HepG2 (cell line): ENCODE results near the gene PLPPR2. TPM values are rescaled to one million over a fixed set of nuclear protein-coding genes. Genes with fewer than 3 reads are reported as not detected.

ENCODE experiments used
- BRD4 ChIP-seq: sonication (generic); formaldehyde crosslinking; IDR thresholded peaks from 2 replicates; pipeline ENCODE4 v1.4.0; 2020; ENCODE audit warnings: missing genetic modification reagents
- GTF3A ChIP-seq: sonication (generic); formaldehyde crosslinking; conservative IDR thresholded peaks from 2 replicates; pipeline ENCODE4 v1.4.0; 2020; ENCODE audit warnings: mild to moderate bottlenecking, missing genetic modification reagents
- KLF13 ChIP-seq: sonication (generic); formaldehyde crosslinking; IDR thresholded peaks from 2 replicates; pipeline ENCODE4 v1.4.0; 2020; ENCODE audit warnings: mild to moderate bottlenecking, missing genetic modification reagents
- NBN ChIP-seq: fragments of 450-650 bp; conservative IDR thresholded peaks from 2 replicates; pipeline ENCODE4 v1.6.1; 2017
- NCOA2 ChIP-seq: sonication (generic); formaldehyde crosslinking; IDR thresholded peaks from 2 replicates; pipeline ENCODE4 v1.8.0; 2022; ENCODE audit warnings: inconsistent platforms
- NFE2L1 ChIP-seq: sonication (generic); formaldehyde crosslinking; IDR thresholded peaks from 2 replicates; pipeline ENCODE4 v1.4.0; 2020; ENCODE audit warnings: missing genetic modification reagents, mild to moderate bottlenecking, borderline replicate concordance
- NONO ChIP-seq, 2 experiments: fragments of 450-650 bp in 1 of 2; sonication (generic) in 1 of 2; formaldehyde crosslinking in 1 of 2; IDR thresholded peaks in 1 of 2; conservative IDR thresholded peaks in 1 of 2; 2 replicates each; pipeline versions ENCODE4 v1.6.1 to v1.8.0; 2017 to 2022; ENCODE audit warnings: mild to moderate bottlenecking in 1 of 2, missing genetic modification reagents in 1 of 2, moderate library complexity in 1 of 2
- POLR2G ChIP-seq: fragments of 200-400 bp; formaldehyde crosslinking; IDR thresholded peaks from 2 replicates; pipeline ENCODE4 v1.6.1; 2018; ENCODE audit warnings: mild to moderate bottlenecking, low read depth, low read length, moderate library complexity
- SMYD3 ChIP-seq: sonication (generic); formaldehyde crosslinking; IDR thresholded peaks from 2 replicates; pipeline ENCODE4 v1.8.1; 2023; ENCODE audit warnings: mild to moderate bottlenecking, missing genetic modification reagents
- ZBTB21 ChIP-seq: sonication (generic); formaldehyde crosslinking; IDR thresholded peaks from 2 replicates; pipeline ENCODE4 v1.4.0; 2020; ENCODE audit warnings: missing genetic modification reagents
- ZBTB8A ChIP-seq: sonication (generic); formaldehyde crosslinking; IDR thresholded peaks from 2 replicates; pipeline ENCODE4 v1.4.0; 2020; ENCODE audit warnings: mild to moderate bottlenecking, low read depth, missing genetic modification reagents, borderline replicate concordance
- ZFP82 ChIP-seq: sonication (generic); formaldehyde crosslinking; IDR thresholded peaks from 2 replicates; pipeline ENCODE4 v1.5.1; 2020; ENCODE audit warnings: mild to moderate bottlenecking, missing genetic modification reagents, borderline replicate concordance
- ZKSCAN8 ChIP-seq: IDR thresholded peaks from 2 replicates; pipeline ENCODE4 v1.6.1; 2016; ENCODE audit warnings: borderline replicate concordance, missing genetic modification reagents, missing compliant biosample characterization
- ZNF225 ChIP-seq: sonication (generic); formaldehyde crosslinking; IDR thresholded peaks from 2 replicates; pipeline ENCODE4 v1.4.0; 2020; ENCODE audit warnings: mild to moderate bottlenecking, missing genetic modification reagents
- ZNF318 ChIP-seq: sonication (generic); formaldehyde crosslinking; IDR thresholded peaks from 2 replicates; pipeline ENCODE4 v1.4.0; 2020; ENCODE audit warnings: mild to moderate bottlenecking, missing genetic modification reagents
- ZNF547 ChIP-seq: sonication (generic); formaldehyde crosslinking; IDR thresholded peaks from 2 replicates; pipeline ENCODE4 v1.5.1; 2020; ENCODE audit warnings: mild to moderate bottlenecking, missing genetic modification reagents
- ZNF562 ChIP-seq: sonication (generic); formaldehyde crosslinking; IDR thresholded peaks from 2 replicates; pipeline ENCODE4 v1.8.0; 2022; ENCODE audit warnings: missing genetic modification reagents, borderline replicate concordance
- ZNF644 ChIP-seq: IDR thresholded peaks from 2 replicates; pipeline ENCODE4 v1.6.1; 2016; ENCODE audit warnings: low read depth
- ZNF674 ChIP-seq: sonication (generic); formaldehyde crosslinking; IDR thresholded peaks from 2 replicates; pipeline ENCODE4 v1.5.0; 2020; ENCODE audit warnings: low read depth, mild to moderate bottlenecking, missing genetic modification reagents
- ZNF720 ChIP-seq: sonication (generic); formaldehyde crosslinking; IDR thresholded peaks from 2 replicates; pipeline ENCODE4 v1.4.0; 2020; ENCODE audit warnings: missing genetic modification reagents
- ZNF749 ChIP-seq: sonication (generic); formaldehyde crosslinking; IDR thresholded peaks from 2 replicates; pipeline ENCODE4 v1.8.0; 2022; ENCODE audit warnings: mild to moderate bottlenecking, missing genetic modification reagents, moderate library complexity, borderline replicate concordance
- ZSCAN22 ChIP-seq: sonication (generic); formaldehyde crosslinking; IDR thresholded peaks from 2 replicates; pipeline ENCODE4 v1.4.0; 2020; ENCODE audit warnings: mild to moderate bottlenecking, missing genetic modification reagents
- polyA plus RNA-seq, 8 experiments: library from polyadenylated mRNA; depleted of rRNA in 3 of 8; stranded (reverse) in 7 of 8; unstranded in 1 of 8; fragments of >200 nt; fragmentation: Illumina TruSeq in 4 of 8; extraction: Trizol in 4 of 8; gene quantifications; 2 replicates each; pipeline versions ENCODE4 v1.2.1 to v1.2.3, GENCODE V29; 2011 to 2016; ENCODE audit warnings: low read depth in 4 of 8, missing spikeins in 1 of 8, mixed read lengths in 1 of 8; ENCODE audit not compliant: insufficient read depth in 1 of 8
- total RNA-seq, 5 experiments: library from RNA; depleted of rRNA; stranded (reverse); fragments of >200 nt; fragmentation: Illumina TruSeq; extraction: Trizol; gene quantifications; 2 replicates each; pipeline ENCODE4 v1.2.3, GENCODE V29; 2016; ENCODE audit warnings: low read depth in 1 of 5
- TF ChIP-seq, protein P1 (sequence below): IDR thresholded peaks from 2 replicates; pipeline ENCODE4 v1.6.1; 2012; ENCODE audit warnings: inconsistent platforms

PLPPR2 gene
- total and polyA plus RNA-seq, 2 of the 13 experiments (the other 11 are each of a cell fraction or from before 2014, with no cell fraction given): 1.5 to 2.1 TPM

DNA sequence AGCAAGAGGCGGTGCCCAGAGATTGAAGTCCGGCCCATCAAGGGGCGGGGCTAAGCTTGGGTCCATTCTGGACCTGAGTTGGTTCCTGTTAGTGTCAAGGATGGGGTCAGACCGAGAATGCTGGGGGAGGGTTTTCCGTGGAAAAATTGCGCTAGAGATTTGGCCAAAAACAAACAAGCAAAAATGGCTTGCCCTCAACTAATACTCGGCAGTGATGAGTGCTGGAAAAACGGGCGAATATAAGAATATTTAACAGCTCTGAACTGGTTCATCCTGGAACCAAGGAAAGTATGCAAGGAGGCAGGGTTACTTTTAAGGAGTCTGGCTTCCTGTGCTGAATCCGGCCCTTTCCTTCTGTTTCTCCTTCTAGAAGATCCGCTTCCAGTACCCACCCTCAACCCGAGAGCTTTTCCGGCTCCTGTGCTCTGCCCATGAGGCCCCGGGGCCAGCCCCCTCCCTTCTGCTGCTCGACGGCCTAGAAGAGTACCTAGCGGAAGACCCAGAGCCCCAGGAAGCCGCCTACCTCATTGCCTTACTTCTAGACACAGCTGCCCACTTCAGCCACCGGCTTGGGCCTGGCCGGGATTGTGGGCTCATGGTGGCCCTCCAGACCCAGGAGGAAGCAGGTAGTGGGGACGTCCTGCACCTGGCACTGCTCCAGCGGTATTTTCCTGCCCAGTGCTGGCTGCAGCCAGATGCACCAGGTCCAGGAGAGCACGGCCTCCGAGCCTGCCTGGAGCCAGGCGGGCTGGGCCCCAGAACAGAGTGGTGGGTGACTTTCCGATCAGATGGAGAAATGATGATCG is 20.1 kb downstream of the PLPPR2 start (continued):
- no peak for TF ChIP-seq ZFP82
- TF ChIP-seq ZNF720 (CRISPR knock-in tag): no peak
- TF ChIP-seq ZNF562 (CRISPR knock-in tag): no peak
- TF ChIP-seq NONO (IDR thresholded peaks at IDR 0.05): no peak
- TF ChIP-seq NONO (CRISPR knock-in tag; conservative IDR thresholded peaks at IDR 0.05): no peak
- peak; percentile 53; the same call in 1 of the 2 replicates for TF ChIP-seq POLR2G
- TF ChIP-seq ZKSCAN8: no peak
- TF ChIP-seq ZNF225 (CRISPR knock-in tag): 0 out of 2 replicates have a peak, but pooled peaks have one; percentile 59
- TF ChIP-seq, protein P1, sequence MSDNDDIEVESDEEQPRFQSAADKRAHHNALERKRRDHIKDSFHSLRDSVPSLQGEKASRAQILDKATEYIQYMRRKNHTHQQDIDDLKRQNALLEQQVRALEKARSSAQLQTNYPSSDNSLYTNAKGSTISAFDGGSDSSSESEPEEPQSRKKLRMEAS: peak; percentile 33; the same call in 1 of the 2 replicates
- no peak for TF ChIP-seq BRD4 (CRISPR knock-in tag)
- TF ChIP-seq SMYD3 (CRISPR knock-in tag): no peak
- peak; percentile 48; the same call in 1 of the 2 replicates for TF ChIP-seq ZNF547 (CRISPR knock-in tag)
- TF ChIP-seq KLF13 (CRISPR knock-in tag): no peak
- TF ChIP-seq ZBTB21 (CRISPR knock-in tag): no peak
- 0 out of 2 replicates have a peak, but pooled peaks have one; percentile 42 for TF ChIP-seq ZNF674 (CRISPR knock-in tag)
- TF ChIP-seq ZNF318 (CRISPR knock-in tag): 0 out of 2 replicates have a peak, but pooled peaks have one; percentile 89
- no peak for TF ChIP-seq NFE2L1 (CRISPR knock-in tag)
- TF ChIP-seq ZNF644 (CRISPR knock-in tag): no peak
- TF ChIP-seq ZBTB8A (CRISPR knock-in tag): no peak
- TF ChIP-seq ZNF749 (CRISPR knock-in tag): no peak
- no peak for TF ChIP-seq GTF3A
- no peak for TF ChIP-seq ZSCAN22 (CRISPR knock-in tag)
- no peak; the same call in 1 of the 2 replicates for TF ChIP-seq NCOA2 (CRISPR knock-in tag)
- no peak for TF ChIP-seq NBN
